Activated effector memory CD4-positive, alpha-beta T cell treated with Interleukin-2 at 50 U/mL for 16 hours (primary cell): ENCODE data around the gene HCFC1.
"Not testable (repeated sequence)": the region's sequence is repeated elsewhere in the genome, so short reads cannot be mapped to it uniquely, and the experiment has no call there.

ENCODE experiments used
- DNase-seq: peaks from one replicate; pipeline ENCODE4 v3.0.0-alpha.2; 2020

HCFC1 gene

DNA sequence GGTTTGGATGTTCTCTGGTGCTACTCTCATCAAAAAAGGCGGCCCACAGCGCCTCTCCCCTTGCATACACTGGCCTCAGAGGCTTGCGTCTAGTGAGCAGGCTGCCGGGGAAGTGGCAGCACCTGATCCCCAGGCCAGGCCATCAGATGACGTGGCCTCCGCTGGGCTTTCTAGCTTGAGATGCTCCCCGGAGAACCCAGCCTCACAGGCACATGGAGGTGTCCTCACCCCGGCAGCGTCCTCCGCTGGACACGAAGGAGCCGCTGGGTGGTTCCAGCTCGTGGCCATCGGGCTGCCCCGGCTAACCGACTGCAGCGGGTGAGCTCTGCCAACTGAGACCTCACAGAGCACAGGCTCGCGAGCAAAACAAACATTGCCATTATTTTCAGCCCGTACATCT is 35.3 kb upstream of the HCFC1 start:
- no peak for DNase-seq

DNA sequence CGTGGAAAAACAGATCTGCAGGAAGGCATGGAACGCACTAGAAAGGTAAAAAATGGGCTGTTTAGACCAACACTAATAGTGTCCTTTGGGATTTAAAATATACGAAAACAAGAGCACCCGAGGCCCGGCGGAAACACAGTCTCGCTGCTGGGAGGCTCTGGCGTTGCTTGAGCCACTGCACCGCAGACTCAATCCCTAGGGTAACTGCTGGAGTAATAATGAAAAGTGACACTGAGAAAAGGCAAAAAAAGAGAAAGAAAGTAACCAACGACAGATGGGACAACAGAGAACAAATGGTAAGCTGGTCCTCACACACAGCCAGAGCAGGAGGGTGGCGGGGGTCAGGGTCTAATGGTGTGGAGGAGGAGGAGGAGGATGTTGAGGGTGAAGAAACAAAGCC is 32.7 kb upstream of the HCFC1 start:
- no peak for DNase-seq

DNA sequence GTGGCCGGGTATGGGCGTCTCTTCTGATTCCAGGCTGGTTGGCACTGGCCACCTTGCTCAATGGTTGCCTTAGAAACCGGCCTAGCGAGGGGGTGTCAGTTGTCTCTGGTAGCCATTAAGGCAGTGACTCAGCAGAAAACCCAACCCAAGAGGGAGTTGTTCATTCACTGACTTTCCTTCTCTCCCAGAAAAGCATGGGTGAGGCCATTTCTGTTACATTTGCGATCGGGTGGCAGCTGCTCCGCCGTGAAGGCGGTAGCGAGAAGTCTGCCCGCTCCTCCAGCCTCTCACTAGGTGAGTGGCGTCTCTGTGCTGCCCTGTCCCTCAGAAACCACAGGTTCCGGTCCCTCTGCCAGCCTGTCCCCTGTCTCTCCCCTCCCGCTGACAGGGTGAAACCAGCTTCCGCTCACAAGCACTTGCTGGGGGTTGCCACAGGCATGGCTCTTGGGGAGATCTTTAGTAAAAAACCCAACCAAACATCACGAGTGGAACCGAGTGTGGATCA is 30.6 kb upstream of the HCFC1 start:
- DNase-seq: peak; percentile 38

DNA sequence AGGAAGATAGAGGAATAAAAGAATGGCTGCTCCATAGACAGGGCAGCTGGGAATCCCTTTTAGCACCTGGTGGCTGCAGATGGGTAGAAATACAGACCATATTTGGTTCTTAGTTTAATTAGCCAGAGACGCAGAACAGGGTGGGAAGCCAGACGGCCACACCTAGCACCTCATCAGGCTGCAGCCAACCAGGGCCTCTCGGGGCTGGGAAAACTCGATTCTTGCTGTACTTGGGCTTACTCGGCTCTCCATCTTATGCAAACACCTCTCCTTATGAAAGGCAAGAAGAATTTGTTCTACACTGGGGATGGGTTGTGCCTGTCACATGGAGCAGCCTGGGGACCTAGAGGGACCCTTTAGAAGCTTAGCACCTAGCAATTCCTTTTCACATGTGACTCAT is 28.4 kb upstream of the HCFC1 start:
- DNase-seq: no peak

DNA sequence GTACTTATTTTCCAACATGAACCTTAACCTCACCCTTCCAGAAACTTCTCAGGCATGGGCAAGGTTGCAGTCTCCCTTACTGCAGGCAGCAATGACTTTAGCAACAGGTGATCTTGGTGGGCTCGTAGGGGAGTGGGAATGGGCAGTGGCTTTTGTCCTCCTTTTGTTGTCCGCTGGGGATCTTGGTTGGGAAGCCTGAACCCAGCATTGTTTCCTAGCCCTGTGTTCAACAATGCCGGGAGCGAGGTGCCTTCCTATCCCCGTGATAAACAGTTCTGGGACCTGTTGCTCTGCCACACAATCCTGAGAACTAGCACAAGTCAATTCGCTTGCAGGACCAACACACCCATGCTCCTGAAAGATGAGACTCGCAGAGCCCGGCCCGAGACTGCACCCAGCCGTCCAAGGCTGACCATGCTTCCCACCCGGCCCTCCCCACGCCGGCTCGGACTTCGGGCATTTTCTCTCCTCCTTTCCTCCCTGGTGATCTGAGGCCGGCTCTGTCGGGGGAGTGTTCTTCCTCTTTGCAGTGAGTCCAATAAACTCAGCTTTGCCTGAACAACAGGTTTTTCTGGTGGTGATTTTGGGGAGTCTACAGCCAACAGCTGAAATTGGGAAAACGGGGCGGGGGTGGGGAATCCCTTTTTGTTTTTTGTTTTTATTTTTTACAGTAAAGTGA is 27.9 kb upstream of the HCFC1 start:
- no peak for DNase-seq

DNA sequence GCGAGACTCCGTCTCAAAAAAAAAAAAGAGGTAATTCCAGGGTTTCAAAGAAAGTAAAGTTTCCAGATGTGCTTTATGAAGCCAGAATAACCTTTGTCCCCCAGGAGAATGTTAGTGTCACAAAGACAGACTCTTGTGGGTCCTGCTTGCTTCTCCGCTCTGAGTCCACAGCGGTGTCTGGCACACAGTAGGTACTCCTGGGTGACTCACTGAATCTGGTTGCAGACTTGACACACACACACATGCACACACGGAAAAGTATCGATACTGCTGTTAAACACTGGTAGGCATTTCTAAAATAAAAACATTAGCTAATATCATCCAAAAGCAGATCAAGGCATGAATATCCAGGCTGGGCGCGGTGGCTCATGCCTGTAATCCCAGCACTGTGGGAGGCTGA is 23.9 kb upstream of the HCFC1 start:
- DNase-seq: no peak

DNA sequence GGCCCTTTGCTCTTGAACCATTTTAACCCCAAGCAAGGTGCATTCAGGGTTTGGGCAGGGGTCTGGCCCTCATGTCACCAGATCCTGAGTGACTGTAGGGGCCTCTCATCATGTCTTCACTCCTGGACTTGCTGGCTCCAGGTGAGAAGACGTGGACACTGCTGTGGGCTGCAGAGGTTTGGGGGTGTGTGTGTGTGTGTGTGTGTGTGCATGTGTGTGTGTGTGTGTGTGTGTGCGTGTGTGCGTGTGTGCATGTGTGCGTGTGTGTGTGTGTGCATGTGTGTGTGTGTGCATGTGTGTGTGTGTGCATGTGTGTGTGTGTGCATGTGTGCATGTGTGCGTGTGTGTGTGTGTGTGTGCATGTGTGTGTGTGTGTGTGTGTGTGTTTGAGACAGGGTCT is 22.8 kb upstream of the HCFC1 start:
- DNase-seq: not testable (repeated sequence)

DNA sequence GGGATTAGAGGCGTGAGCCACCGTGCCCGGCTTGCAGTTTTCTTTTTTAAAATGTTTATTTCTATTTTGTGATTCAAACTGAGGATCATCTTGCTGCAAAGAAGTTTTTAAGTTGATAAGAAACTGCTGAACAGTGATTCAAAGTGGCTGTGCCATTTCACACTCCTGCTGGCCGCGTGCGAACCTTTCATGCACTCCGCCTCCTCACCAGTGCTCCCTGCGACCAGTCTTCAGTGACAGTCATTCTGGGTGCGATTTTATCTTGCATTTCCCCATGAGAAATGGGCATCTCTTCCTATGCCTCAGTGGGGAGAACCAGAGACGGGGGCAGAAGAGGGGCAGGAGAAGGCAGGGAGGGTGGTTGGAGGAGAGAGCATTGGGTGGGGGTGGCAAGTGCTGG is 22.4 kb upstream of the HCFC1 start:
- no peak for DNase-seq

DNA sequence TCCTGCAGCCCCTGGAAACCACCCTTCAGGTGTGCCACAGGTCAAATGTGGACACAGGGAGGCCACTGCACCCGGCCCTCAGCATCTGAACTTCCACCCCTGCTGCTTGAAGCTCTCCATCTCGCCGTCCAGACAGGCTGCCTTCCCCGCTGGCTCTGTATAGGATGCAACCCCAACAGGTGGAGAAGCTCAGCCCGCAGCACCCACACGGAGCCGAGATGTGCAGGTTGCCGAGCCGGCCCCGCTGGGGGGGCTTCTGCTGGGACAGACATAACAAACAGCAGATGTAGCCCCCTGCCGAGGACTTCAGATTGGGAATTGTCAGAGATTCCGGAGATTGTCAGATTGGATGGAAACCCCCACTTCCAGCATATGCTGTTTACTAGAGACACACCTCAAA is 21.5 kb upstream of the HCFC1 start:
- DNase-seq: no peak

DNA sequence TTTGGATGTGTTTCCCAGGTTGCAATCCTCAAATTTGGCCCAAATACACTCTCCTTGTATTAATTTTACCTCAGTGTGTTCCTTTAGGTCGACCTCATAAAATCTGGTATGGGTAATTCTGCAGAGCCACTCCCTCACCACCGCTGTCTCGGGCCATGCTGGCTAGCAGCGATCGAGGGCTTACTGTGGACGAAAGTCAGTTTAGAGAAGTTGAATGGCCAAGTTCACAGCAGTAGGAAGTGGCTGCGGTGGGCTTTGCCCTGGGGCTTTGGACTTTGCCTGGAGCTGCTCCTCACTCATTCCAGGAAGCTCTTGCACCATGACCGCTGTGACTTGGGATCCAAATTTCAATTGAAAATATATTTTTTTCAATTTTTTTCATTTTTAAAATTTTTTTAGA is 20.6 kb upstream of the HCFC1 start:
- DNase-seq: no peak

DNA sequence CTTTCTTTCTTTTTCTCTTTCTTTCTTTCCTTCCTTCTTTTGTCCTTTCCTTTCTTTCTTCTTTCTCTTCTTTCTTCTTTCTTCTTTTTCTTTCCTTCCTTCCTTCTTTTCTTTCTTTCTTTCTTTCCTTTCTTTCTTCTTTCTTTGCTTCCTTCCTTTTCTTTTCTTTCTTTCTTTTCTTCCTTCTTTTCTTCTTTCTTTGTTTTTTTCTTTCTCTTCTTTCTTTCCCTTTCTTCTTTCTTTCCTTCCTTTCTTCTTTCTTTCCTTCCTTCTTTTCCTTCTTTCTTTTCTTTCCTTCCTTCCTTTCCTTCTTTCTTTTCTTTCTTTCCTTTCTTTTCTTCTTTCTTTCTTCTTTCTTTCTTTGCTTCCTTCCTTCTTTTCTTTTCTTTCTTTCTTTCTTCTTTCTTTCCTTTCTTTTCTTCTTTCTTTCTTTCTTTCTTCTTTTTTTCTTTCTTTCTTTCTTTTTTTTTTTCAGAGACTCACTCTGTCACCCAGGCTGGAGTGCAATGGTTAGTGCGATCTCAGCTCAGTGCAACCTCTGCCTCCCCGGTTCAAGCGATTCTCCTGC is 19.5 kb upstream of the HCFC1 start:
- no peak for DNase-seq

DNA sequence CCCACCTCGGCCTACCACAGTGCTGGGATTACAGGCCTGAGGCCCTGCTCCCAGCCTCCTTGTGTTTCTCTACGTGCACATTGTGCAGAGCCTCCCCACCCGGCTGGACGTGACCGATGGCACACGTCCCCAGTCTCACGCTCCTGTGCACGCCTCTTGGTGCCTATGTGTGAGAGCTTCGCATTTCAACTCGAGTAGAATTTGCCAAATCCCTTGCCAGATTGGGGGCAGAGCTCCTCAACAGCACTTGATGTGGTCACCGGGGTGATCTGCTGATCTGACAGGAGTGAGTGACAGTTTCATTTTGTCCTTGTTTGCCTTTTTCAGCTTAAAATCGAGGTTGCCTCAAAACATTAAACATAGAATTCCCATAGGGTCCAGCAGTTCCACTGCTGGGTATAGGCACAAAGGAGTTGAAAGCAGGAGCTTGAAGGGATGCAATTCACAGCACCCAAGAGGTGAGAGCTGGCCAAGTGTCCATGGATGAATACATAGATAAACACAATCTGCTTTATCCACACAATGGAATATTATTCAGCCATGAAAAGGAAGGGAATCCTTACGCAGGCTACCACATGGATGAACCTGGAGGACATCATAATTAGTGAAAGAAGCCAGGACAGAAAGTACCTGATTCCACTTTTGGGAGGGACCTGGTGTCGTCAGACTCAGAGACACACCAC is 18.5 kb upstream of the HCFC1 start:
- no peak for DNase-seq

DNA sequence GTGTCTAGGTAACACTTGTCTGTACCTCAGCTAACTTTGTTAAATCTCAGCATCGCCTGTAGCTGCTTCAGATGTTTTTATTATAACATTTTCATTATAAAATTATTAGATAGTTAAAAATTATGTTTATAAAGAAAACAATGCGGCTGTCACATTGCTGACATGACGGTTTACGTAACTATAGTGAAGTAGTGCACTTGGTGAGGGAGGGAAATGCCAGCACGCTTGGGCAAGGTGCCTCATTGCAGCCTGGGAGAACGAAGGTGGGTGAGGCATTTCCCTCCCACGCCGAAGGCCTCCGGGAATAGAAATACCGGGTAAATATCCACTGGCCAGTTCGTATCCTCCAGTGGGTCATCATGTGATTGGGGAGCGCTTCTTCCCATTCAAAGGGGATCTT is 16.9 kb upstream of the HCFC1 start:
- no peak for DNase-seq

DNA sequence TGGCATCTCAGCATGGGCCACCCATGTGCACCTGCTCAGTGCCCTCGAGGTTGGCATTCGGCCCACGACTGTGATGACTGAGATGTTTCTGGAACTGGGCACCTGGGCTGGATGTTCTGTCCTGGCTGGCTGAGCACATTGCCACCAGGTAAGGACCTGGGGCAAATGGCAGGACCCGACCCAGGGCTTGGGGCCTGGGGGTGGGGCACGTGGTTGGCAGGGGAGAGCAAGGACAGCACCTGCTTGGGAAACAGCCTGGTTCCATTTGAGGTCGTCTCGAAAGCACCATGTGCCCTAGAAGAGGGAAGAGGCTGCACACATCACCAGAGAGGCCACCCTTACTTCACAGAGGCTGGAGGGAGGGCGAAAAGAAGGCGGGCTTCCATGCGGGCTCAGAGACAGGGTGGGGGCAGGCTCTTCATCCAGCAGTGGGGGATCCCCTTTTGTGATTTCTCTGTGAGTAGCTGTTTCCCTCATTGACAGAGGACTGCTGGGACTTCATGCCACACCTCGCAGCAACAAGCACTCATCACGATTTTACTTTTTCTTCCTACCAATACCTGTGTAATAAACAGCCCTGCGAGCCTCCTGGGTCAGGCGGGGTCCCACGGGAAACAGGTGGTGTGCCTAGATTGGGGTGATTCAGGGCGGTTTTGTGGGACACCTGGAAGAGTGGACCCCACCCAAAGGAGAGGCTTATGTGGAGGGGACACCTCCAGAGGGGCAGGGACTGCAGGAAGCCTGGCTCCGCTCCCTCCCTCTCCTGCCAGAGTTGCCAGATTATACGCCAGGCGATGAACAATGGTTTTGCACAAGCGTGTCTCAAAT is 12.9 kb upstream of the HCFC1 start:
- no peak for DNase-seq

DNA sequence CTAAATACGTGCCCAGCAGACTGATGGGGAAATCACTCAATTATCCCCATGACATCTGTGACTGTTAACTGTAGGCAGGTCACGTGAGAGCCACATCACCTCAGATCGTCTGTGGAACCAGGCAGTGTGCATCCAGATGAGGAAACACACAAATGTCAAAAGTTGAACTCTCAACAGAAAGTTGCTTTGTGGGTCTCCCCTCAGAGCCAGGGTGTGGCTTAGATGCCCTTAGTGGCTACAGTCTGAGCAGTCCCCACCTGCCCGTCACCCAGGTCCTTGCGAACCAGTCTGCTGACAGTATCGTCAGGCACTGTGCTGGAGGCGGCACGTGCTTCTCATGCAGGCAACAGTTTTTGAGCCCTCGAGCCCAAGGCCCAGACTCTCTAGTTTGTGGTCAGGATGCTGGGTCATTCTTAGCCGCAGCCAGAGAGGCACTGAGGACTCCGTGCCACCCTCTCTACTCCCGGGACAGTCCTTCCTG is 11.7 kb upstream of the HCFC1 start:
- DNase-seq: no peak

DNA sequence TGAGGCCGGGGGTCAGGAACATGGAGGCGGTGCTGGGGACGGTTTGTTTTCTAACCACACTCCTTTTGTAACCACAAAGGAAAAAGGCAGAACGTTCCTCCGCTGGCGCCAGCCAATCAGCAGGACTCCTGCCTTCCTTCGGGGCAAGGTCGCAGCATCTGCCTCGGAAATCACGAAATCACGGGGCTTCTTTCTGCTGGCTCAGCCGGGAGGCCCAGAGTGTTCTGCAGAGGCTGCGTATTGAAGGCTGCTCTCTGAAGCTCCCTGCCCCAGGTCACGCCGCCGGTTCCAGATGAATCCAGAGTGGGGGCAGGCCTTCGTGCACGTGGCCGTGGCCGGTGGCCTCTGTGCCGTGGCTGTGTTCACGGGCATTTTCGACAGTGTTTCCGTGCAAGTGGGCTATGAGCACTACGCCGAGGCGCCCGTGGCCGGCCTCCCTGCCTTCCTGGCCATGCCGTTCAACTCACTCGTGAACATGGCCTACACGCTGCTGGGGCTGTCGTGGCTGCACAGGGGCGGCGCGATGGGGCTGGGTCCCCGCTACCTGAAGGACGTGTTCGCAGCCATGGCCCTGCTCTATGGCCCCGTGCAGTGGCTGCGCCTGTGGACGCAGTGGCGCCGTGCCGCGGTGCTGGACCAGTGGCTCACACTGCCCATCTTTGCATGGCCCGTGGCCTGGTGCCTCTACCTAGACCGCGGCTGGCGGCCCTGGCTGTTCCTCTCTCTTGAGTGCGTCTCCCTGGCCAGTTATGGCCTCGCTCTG is 10.3 kb upstream of the HCFC1 start:
- DNase-seq: peak; percentile 59

DNA sequence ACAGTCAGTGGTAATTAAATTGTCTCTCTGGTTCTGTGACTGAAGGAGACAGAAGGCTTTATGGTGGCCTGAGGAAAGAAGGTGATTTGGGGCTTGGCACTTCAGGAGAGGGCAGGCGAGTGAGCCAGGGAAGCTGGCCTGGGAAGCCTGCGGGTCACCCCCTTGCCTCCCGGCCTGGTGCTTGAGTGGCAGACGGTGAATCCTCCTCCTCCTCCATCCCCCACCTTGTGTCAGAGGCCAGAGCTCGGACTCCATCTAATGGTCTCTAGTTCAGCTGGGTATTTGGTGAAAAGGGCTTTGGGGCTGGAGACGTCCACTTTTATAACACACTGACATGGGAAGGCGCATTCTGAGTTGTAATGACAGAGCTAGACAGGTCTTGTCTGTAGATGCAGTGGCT is 9.6 kb upstream of the HCFC1 start:
- DNase-seq: no peak

DNA sequence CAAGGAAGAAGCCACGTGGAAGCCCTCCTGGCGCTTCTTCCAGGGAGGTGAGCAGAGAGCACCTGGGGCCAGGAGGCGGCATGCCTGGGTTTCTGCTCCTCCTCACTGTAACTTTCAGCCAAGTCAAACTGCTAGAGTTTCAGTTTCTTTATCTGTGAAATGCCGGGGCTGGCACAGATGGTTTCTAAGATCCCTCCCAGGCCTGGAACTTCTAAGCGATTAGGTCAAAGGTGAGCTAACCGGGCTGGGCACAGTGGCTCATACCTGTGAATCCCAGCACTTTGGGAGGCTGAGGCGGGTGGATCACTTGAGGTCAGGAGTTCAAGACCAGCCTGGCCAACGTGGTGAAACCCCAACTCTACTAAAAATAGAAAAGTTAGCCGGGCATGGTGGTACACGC is 8.8 kb upstream of the HCFC1 start:
- not testable (repeated sequence) for DNase-seq

DNA sequence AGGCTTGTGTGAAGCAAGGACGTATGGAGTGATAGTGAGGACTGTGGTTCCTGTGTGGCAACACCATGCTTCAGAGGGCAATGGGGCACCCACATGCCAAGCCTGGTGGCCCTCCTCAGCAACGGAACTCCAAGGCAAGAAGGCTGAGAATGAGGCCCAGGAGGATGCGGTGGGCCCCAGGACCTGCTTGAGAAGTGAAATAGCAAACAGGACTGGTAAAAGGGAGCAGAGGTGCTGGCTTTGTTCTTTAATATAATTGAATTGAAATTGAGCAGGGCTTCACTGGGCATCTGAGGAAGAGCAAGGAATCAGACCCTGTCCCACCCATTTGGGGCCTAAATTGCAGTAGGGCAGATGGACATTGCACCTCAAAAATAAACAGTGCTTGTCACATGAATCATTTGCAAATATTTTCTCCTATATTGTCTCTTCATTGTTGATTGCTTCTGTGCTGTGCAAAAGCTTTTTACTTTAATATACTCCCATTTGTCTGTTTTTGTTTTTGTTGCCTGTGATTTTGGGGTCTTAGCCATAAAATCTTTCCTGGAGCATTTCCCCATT is 3.2 kb upstream of the HCFC1 start:
- DNase-seq: no peak

DNA sequence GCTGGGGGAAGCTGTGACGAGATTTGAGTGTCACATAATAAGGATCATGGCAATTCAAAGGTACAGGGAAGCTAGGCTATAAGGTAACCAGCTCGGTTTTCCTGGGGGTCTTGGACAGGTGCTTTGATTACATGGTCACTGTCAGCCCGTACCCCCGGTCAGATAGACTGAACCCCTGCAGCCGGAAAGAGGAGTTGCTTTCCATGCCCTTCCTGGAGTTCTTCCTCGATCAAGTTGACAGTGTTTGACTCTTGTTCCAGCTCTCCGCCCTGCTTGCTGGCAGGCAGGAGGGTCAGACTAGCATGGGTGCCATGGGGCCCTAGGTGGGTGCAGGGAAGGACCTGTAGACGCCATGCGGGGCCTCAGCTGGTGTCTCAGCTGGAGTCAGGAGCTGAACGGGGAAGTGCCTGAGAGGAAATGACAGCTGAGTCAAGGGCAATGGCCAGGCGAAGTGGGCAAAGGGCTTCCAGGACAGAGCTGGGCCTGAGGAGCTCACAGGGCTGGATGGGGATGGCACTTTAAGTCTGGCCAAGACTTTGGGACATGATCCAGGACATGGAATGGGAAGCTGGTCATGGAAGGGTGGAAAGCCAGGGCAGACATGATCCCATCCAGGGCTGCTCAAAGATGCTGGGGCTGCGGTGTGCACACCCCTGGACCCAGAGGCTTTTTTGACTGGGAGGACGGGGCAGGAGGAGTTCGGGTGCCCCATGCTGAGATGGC is 2.5 kb upstream of the HCFC1 start:
- no peak for DNase-seq
